Endothelial cell of umbilical vein (primary cell): ENCODE results near the gene CTNND2. TPM values are rescaled to one million over a fixed set of nuclear protein-coding genes. Genes with fewer than 3 reads are reported as not detected.

Experiments used
- BruUV-seq: library from RNA; stranded (reverse); fragments of 400-500 nt; replicated peaks from 2 replicates; lab custom pipeline; 2021; lab: Mats Ljungman, UMichigan
- CTCF ChIA-PET: fragments of 300-600, 350-600 bp; sonication (Branson Sonifier 250); formaldehyde crosslinking; loops from one replicate; lab custom pipeline; 2021; ENCODE audit warnings: antibody characterized with exemption, inconsistent platforms; lab: Charles Lee
- POLR2A ChIA-PET: fragments of 300-600, 350-600 bp; sonication (Branson Sonifier 250); formaldehyde crosslinking; loops from one replicate; lab custom pipeline; 2021; ENCODE audit warnings: antibody characterized with exemption, inconsistent platforms; lab: Charles Lee
- DNase-seq: peaks from one replicate; pipeline ENCODE4 v3.0.0-alpha.2; 2011; ENCODE audit warnings: low read depth, low spot score
- FAIRE-seq: peaks from 2 replicates; lab custom pipeline; 2011; peaks lifted over from hg19 to GRCh38; lab: Jason Lieb, UNC
- H2AFZ ChIP-seq: 2 replicates; pipeline ENCODE4 v1.6.0; 2012; ENCODE audit warnings: low read depth, low read length, control low read depth, inconsistent platforms
- H3K27ac ChIP-seq: 2 replicates; pipeline ENCODE4 v1.5.1; 2011; ENCODE audit warnings: low read depth, mild to moderate bottlenecking, control low read depth, low read length, moderate library complexity; ENCODE audit not compliant: insufficient read depth
- H3K27me3 ChIP-seq, 2 experiments: 2 replicates each; pipeline versions ENCODE4 v1.6.0 to v1.6.1; 2011; ENCODE audit warnings: low read length in 2 of 2, mixed read lengths in 1 of 2; ENCODE audit not compliant: control insufficient read depth in 2 of 2, insufficient read depth in 2 of 2
- H3K36me3 ChIP-seq, 2 experiments: 2 replicates in 1 of 2; 3 replicates in 1 of 2; pipeline ENCODE4 v1.5.1; 2011; ENCODE audit warnings: low read length in 2 of 2, mild to moderate bottlenecking in 1 of 2, moderate library complexity in 1 of 2; ENCODE audit not compliant: control insufficient read depth in 2 of 2, insufficient read depth in 2 of 2; ENCODE audit errors: extremely low read depth in 1 of 2
- H3K4me1 ChIP-seq: 3 replicates; pipeline ENCODE4 v1.5.1; 2011; ENCODE audit warnings: mild to moderate bottlenecking, low read length; ENCODE audit not compliant: control insufficient read depth, insufficient read depth; ENCODE audit errors: extremely low read depth
- H3K4me2 ChIP-seq: 2 replicates; pipeline ENCODE4 v1.6.1; 2011; ENCODE audit warnings: low read length, control low read depth, mixed read lengths; ENCODE audit not compliant: insufficient read depth
- H3K4me3 ChIP-seq, 3 experiments: fragments of 200-600 bp in 1 of 3; sonication (generic), shearing (Covaris generic) in 1 of 3; replicated peaks in 1 of 3; 2 replicates each; pipeline ENCODE4 v1.5.1; 2011 to 2016; ENCODE audit warnings: control low read depth in 3 of 3, low read length in 3 of 3, mild to moderate bottlenecking in 2 of 3, inconsistent platforms in 1 of 3, low read depth in 1 of 3, moderate library complexity in 1 of 3; ENCODE audit not compliant: insufficient read depth in 1 of 3
- H3K79me2 ChIP-seq: 2 replicates; pipeline ENCODE4 v1.6.0; 2012; ENCODE audit warnings: low read length, inconsistent platforms; ENCODE audit not compliant: control insufficient read depth, insufficient read depth
- H3K9ac ChIP-seq: replicated peaks from 2 replicates; pipeline ENCODE3; 2011; ENCODE audit warnings: low read length, control low read depth; ENCODE audit not compliant: insufficient read depth; ENCODE audit errors: extremely low read depth
- H3K9me1 ChIP-seq: replicated peaks from 3 replicates; pipeline ENCODE4 v1.6.0; 2011; ENCODE audit warnings: mild to moderate bottlenecking, low read length; ENCODE audit not compliant: control insufficient read depth, insufficient read depth; ENCODE audit errors: extremely low read depth
- H3K9me3 ChIP-seq: replicated peaks from 2 replicates; pipeline ENCODE4 v1.5.1; 2012; ENCODE audit warnings: low read length, inconsistent platforms; ENCODE audit not compliant: control insufficient read depth, insufficient read depth
- H4K20me1 ChIP-seq: replicated peaks from 2 replicates; pipeline ENCODE3; 2011; ENCODE audit warnings: mild to moderate bottlenecking, low read length; ENCODE audit not compliant: control insufficient read depth, insufficient read depth; ENCODE audit errors: extremely low read depth
- CTCF ChIP-seq, 2 donors: IDR thresholded peaks; 1 replicate in 1 of 2; 2 replicates in 1 of 2; pipeline ENCODE4 v1.5.1; 2011; ENCODE audit warnings: low read length in 2 of 2, mild to moderate bottlenecking in 2 of 2, moderate library complexity in 2 of 2, control low read depth in 1 of 2, inconsistent platforms in 1 of 2, low read depth in 1 of 2; ENCODE audit not compliant: insufficient read depth in 1 of 2; ENCODE audit errors: extremely low read depth in 1 of 2
- EZH2 ChIP-seq: IDR thresholded peaks from 2 replicates; pipeline ENCODE4 v1.6.1; 2012; ENCODE audit warnings: borderline replicate concordance, low read depth, mild to moderate bottlenecking, moderate library complexity, low read length, inconsistent platforms; ENCODE audit not compliant: severe bottlenecking
- FOS ChIP-seq: IDR thresholded peaks from 2 replicates; pipeline ENCODE4 v1.6.1; 2011; ENCODE audit warnings: mild to moderate bottlenecking, low read length, moderate library complexity, borderline replicate concordance; ENCODE audit not compliant: insufficient read depth
- GATA2 ChIP-seq: IDR thresholded peaks from 2 replicates; pipeline ENCODE4 v1.7.0; 2011; ENCODE audit warnings: low read depth, mild to moderate bottlenecking, moderate library complexity, mixed read lengths, low read length; ENCODE audit not compliant: insufficient read length, insufficient read depth
- JUN ChIP-seq: IDR thresholded peaks from 2 replicates; pipeline ENCODE4 v1.6.1; 2011; ENCODE audit warnings: borderline replicate concordance, low read depth; ENCODE audit not compliant: insufficient read length, insufficient read depth
- MYC ChIP-seq: IDR thresholded peaks from one replicate; pipeline ENCODE4 v1.6.1; 2011; ENCODE audit warnings: mild to moderate bottlenecking, low read depth, low read length
- POLR2A ChIP-seq: IDR thresholded peaks from 2 replicates; pipeline ENCODE4 v1.6.1; 2012; ENCODE audit warnings: low read depth, mild to moderate bottlenecking, control low read depth, low read length
- POLR2AphosphoS5 ChIP-seq: IDR thresholded peaks from 2 replicates; pipeline ENCODE4 v1.6.1; 2012; ENCODE audit warnings: low read depth, mild to moderate bottlenecking, control low read depth, low read length, moderate library complexity; ENCODE audit not compliant: insufficient read depth
- dilution Hi-C: fragments of 300-500 bp; cut with MboI; formaldehyde crosslinking; loops from one replicate; pipeline ENCODE4 v1.15.0; 2019; ENCODE audit warnings: low sequenced_read_pairs; ENCODE audit not compliant: extremely low pct_ligation_motif_present
- intact Hi-C: fragments of 100-400 bp; cut with micrococcal nuclease; formaldehyde crosslinking; loops from one replicate; pipeline ENCODE4 v1.10.0; 2022
- polyA plus RNA-seq, 4 experiments: library from polyadenylated mRNA; depleted of rRNA in 3 of 4; stranded (reverse) in 3 of 4; unstranded in 1 of 4; fragments of >200 nt; gene quantifications; 2 replicates each; pipeline versions ENCODE4 v1.2.1 to v1.2.3, GENCODE V29; 2011 to 2012; ENCODE audit warnings: missing spikeins in 1 of 4
- total RNA-seq: library from RNA; stranded (reverse); gene quantifications from 2 replicates; pipeline ENCODE4 v1.2.3, GENCODE V29; 2021
- TF ChIP-seq, protein P1 (sequence below): IDR thresholded peaks from 2 replicates; pipeline ENCODE4 v1.6.1; 2011; ENCODE audit not compliant: insufficient read depth, insufficient read length

CTNND2 gene
- total and polyA plus RNA-seq, 2 donors (not counting 3 experiments of a cell fraction or from before 2014, with no cell fraction given), result not detected

DNA sequence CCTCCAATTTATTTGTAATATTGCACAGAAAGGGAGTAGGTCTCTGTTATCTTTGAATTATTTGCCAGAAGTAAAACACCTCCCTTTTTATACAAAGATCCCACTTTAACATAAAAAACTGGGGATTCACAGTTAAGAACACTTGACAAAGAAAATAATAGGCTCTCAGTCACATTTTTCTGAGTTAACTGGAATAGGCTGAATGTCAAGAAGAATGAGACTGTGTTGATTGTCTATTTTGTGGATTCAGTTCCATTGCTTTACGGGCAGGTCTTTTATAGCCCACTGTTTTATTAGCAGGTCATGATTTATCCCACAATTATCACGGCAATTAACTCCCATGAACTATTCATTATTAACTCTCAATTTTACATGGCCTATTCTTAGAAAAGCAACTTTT, 427.4 kb downstream of the CTNND2 start:
- Histone ChIP-seq H3K9me3 (peaks cover 3% of the 10 kb centered on the region), H2AFZ (no peak overlapping the region), H3K4me2 (no peak overlapping the region), H3K4me1 (no peaks in the 10 kb centered on the region), H3K27ac (no peak overlapping the region), H3K27me3 (no peaks in the 10 kb centered on the region), H3K79me2 (no peaks in the 10 kb centered on the region), H4K20me1 (no peaks in the 10 kb centered on the region), H3K9ac (no peak overlapping the region), H3K36me3 (no peaks in the 10 kb centered on the region), H3K4me3 (no peak overlapping the region), H3K9me1 (no peaks in the 10 kb centered on the region)
- CTCF ChIA-PET, result no interaction called here
- POLR2A ChIA-PET, result no interaction called here
- TF ChIP-seq GATA2 (no peak), EZH2 (no peak), MYC (no peak), JUN (no peak), FOS (no peak), CTCF (IDR thresholded peaks at IDR 0.05; ENCODE audit: extremely low read depth in 1 of 2, insufficient read depth in 1 of 2, low read depth in 1 of 2, low read length in 2 of 2) (no peak), POLR2A (no peak), POLR2AphosphoS5 (no peak)
- TF ChIP-seq, protein P1, sequence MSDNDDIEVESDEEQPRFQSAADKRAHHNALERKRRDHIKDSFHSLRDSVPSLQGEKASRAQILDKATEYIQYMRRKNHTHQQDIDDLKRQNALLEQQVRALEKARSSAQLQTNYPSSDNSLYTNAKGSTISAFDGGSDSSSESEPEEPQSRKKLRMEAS, result no peak
- dilution Hi-C loops (no loop called here), intact Hi-C loops (no loop called here)
- FAIRE-seq (no peak), DNase-seq (no peak)
- no TSS peak for BruUV-seq
